A549 treated with GW870086 at 1 μM for 4 hours (cell line): ENCODE data around the gene AUTS2. TPM values are rescaled to one million over a fixed set of nuclear protein-coding genes. Genes with fewer than 3 reads are reported as not detected.

Experiments used
- total RNA-seq: library from RNA; stranded (reverse); fragments of 200-300 nt; extraction: Qiagen RNA extraction; gene quantifications from 5 replicates; pipeline ENCODE4 v1.2.3, GENCODE V29; 2022; ENCODE audit warnings: low read depth

AUTS2 gene
- 2.6 to 5.2 TPM (median 3.3 TPM) in 5 replicates for total RNA-seq

DNA sequence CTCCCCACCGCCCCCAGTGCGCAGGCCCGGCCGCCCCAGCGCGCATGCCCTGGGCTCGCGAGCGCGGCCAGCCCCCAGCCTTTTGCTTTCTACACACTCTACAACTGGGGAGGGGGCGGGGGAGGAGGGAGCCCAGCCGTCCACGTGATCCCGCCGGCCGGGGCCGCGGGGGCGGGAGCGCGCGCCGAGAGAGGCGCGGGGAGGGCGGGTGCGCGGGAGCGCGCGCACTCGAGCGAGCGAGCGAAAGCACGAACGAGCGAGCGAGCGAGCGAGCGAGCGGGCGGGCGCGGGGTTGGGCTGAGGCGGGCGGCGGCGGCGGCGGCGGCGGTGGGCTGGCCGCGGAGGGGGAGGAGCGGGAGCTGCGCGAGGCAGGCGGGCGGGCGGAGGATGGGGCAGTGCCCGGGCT lies at the start of gene AUTS2:
TSS of gene AUTS2 (plus strand) at position 395 of the 406 bp plus-strand sequence. CDS start 1,179 bp downstream, outside the sequence.

